GM12878 (cell line): ENCODE data around the gene AHNAK. TPM values are rescaled to one million over a fixed set of nuclear protein-coding genes. Genes with fewer than 3 reads are reported as not detected.

Source experiments
- ATAC-seq: fragments of 200-7000 bp; cut with Tn5 transposase; 3 replicates; pipeline ENCODE4 v1.9.1; 2020; ENCODE audit warnings: mild to moderate bottlenecking, moderate library complexity
- BruUV-seq: library from RNA; stranded (reverse); fragments of 400-500 nt; replicated peaks from 2 replicates; lab custom pipeline; 2021; lab: Mats Ljungman, UMichigan
- CTCF ChIA-PET: fragments of 300-600 bp; sonication (Branson Sonifier 250); formaldehyde crosslinking; extraction: SDS; loops from one replicate; lab custom pipeline; 2021; ENCODE audit warnings: inconsistent platforms; lab: Yijun Ruan, JAX
- POLR2A ChIA-PET: fragments of 350-600 bp; formaldehyde crosslinking; extraction: SDS; loops from one replicate; lab custom pipeline; 2021; ENCODE audit warnings: inconsistent platforms; lab: Charles Lee
- RAD21 ChIA-PET: fragments of 300-600 bp; sonication (Branson Sonifier 250); formaldehyde crosslinking; loops from one replicate; lab custom pipeline; 2023; ENCODE audit warnings: antibody characterized with exemption; ENCODE audit not compliant: unreplicated experiment; lab: Charles Lee
- SMC1A ChIA-PET: fragments of 300-600 bp; sonication (Branson Sonifier 250); formaldehyde crosslinking; loops from one replicate; lab custom pipeline; 2023; ENCODE audit not compliant: unreplicated experiment, uncharacterized antibody; lab: Charles Lee
- DNase-seq: peaks from one replicate; pipeline ENCODE4 v3.0.0-alpha.2; 2011; ENCODE audit warnings: low read depth, low spot score
- FAIRE-seq: peaks from 3 replicates; lab custom pipeline; 2011; peaks lifted over from hg19 to GRCh38; lab: Jason Lieb, UNC
- H2AFZ ChIP-seq: 2 replicates; pipeline ENCODE4 v1.6.0; 2011; ENCODE audit warnings: low read depth, low read length, control low read depth; ENCODE audit not compliant: control insufficient read depth
- H3K27ac ChIP-seq: 2 replicates; pipeline ENCODE4 v1.5.1; 2011; ENCODE audit warnings: control low read depth; ENCODE audit not compliant: control insufficient read depth, insufficient read depth
- H3K27me3 ChIP-seq, 2 experiments: replicated peaks in 1 of 2; 2 replicates each; pipeline versions ENCODE4 v1.6.0 to v1.6.1; 2011; ENCODE audit warnings: low read length in 1 of 2; ENCODE audit not compliant: control insufficient read depth in 2 of 2, insufficient read depth in 2 of 2
- H3K36me3 ChIP-seq, 2 experiments: 2 replicates each; pipeline ENCODE4 v1.5.1; 2011; ENCODE audit warnings: low read length in 1 of 2; ENCODE audit not compliant: control insufficient read depth in 2 of 2, insufficient read depth in 2 of 2
- H3K4me1 ChIP-seq: 2 replicates; pipeline ENCODE4 v1.6.1; 2011; ENCODE audit warnings: mild to moderate bottlenecking, low read length, moderate library complexity, mixed read lengths; ENCODE audit not compliant: control insufficient read depth, insufficient read depth
- H3K4me2 ChIP-seq: 2 replicates; pipeline ENCODE4 v1.6.0; 2011; ENCODE audit warnings: control low read depth; ENCODE audit not compliant: control insufficient read depth, insufficient read depth
- H3K4me3 ChIP-seq: fragments of 200-600 bp; sonication (generic); 2 replicates; pipeline ENCODE4 v1.5.1; 2016
- H3K79me2 ChIP-seq: 2 replicates; pipeline ENCODE4 v1.6.0; 2011; ENCODE audit warnings: low read length; ENCODE audit not compliant: control insufficient read depth, insufficient read depth
- H3K9ac ChIP-seq: 2 replicates; pipeline ENCODE4 v1.8.0; 2011; ENCODE audit warnings: low read length, control low read depth, mixed read lengths; ENCODE audit not compliant: control insufficient read depth, insufficient read depth
- H3K9me3 ChIP-seq: replicated peaks from 3 replicates; pipeline ENCODE4 v1.5.1; 2011; ENCODE audit warnings: mild to moderate bottlenecking, low read length; ENCODE audit not compliant: control insufficient read depth, insufficient read depth
- H4K20me1 ChIP-seq: 2 replicates; pipeline ENCODE4 v1.6.0; 2011; ENCODE audit not compliant: control insufficient read depth, insufficient read depth
- ASH2L ChIP-seq: fragments of 300-600, 200-600 bp; sonication (generic); IDR thresholded peaks from 2 replicates; pipeline ENCODE4 v1.6.1; 2017; ENCODE audit warnings: low read depth, mild to moderate bottlenecking, borderline replicate concordance
- CBX3 ChIP-seq: fragments of 200-600 bp; sonication (generic); IDR thresholded peaks from 2 replicates; pipeline ENCODE4 v1.6.1; 2016; ENCODE audit warnings: low read depth, borderline replicate concordance
- ELK1 ChIP-seq: IDR thresholded peaks from 2 replicates; pipeline ENCODE4 v1.6.1; 2012; ENCODE audit warnings: low read depth, low read length, improper control_type of control experiment
- ESRRA ChIP-seq: IDR thresholded peaks from 2 replicates; pipeline ENCODE4 v1.6.1; 2012; ENCODE audit warnings: mild to moderate bottlenecking, low read length, improper control_type of control experiment
- IRF4 ChIP-seq: IDR thresholded peaks from 2 replicates; pipeline ENCODE4 v1.6.1; 2011; ENCODE audit warnings: low read depth, low read length
- JUND ChIP-seq: IDR thresholded peaks from 2 replicates; pipeline ENCODE4 v1.6.1; 2012; ENCODE audit warnings: low read depth, mild to moderate bottlenecking, low read length, improper control_type of control experiment, moderate library complexity
- NFXL1 ChIP-seq: fragments of 450-650 bp; IDR thresholded peaks from 2 replicates; pipeline ENCODE4 v1.6.1; 2017; ENCODE audit warnings: antibody characterized with exemption, mild to moderate bottlenecking, borderline replicate concordance
- SP1 ChIP-seq: IDR thresholded peaks from one replicate; pipeline ENCODE4 v1.6.1; 2011; ENCODE audit warnings: low read depth, low read length
- TAF1 ChIP-seq: IDR thresholded peaks from 2 replicates; pipeline ENCODE4 v1.6.1; 2011; ENCODE audit warnings: mild to moderate bottlenecking, low read depth, low read length, borderline replicate concordance
- TCF3 ChIP-seq: IDR thresholded peaks from 2 replicates; pipeline ENCODE4 v1.6.1; 2012; ENCODE audit warnings: low read depth, mild to moderate bottlenecking, low read length, borderline replicate concordance; ENCODE audit not compliant: insufficient read depth
- ZNF274 ChIP-seq: IDR thresholded peaks from one replicate; pipeline ENCODE4 v1.8.0; 2011; ENCODE audit not compliant: insufficient read length, insufficient read depth
- WGBS: methylation state at CpG from one replicate; pipeline ENCODE4 v1.1.6; 2016; ENCODE audit warnings: low lambda C conversion rate; ENCODE audit not compliant: insufficient replicate concordance, insufficient coverage; ENCODE audit errors: missing lambda C conversion rate; 5-methylcytosine and 5-hydroxymethylcytosine counted together
- in situ Hi-C: fragments of 300-500 bp; cut with MboI; formaldehyde crosslinking; loops from 9 replicates; pipeline ENCODE4 v1.14.3; 2018; ENCODE audit warnings: mixed read lengths
- intact Hi-C: fragments of 100-400 bp; cut with micrococcal nuclease; formaldehyde crosslinking; loops from one replicate; pipeline ENCODE4 v1.14.2; 2022; ENCODE audit not compliant: unreplicated experiment
- polyA plus RNA-seq, 11 experiments: library from polyadenylated mRNA; depleted of rRNA in 4 of 11; unstranded in 6 of 11; stranded (reverse) in 5 of 11; fragments of >200 nt; fragmentation: Nextera tagmentation in 4 of 11; fragmentation: Illumina TruSeq in 1 of 11; extraction: Ambion mirVana in 4 of 11; extraction: Trizol in 1 of 11; gene quantifications; 1 replicate in 1 of 11; 2 replicates in 10 of 11; pipeline versions ENCODE4 v1.2.1 to v1.2.3, GENCODE V29; 2011 to 2016; ENCODE audit warnings: inconsistent platforms in 2 of 11, missing spikeins in 2 of 11, low read depth in 1 of 11
- total RNA-seq, 4 experiments: library from RNA; depleted of rRNA in 3 of 4; stranded (reverse); fragments of >200 nt in 3 of 4; fragmentation: Illumina TruSeq in 1 of 4; extraction: Trizol in 1 of 4; gene quantifications; 2 replicates each; pipeline versions ENCODE4 v1.2.1 to v1.2.3, GENCODE V29; 2013 to 2021
- TF ChIP-seq, protein P1 (sequence below): fragments of 450-650 bp; conservative IDR thresholded peaks from 2 replicates; pipeline ENCODE4 v1.6.1; 2017; ENCODE audit warnings: mild to moderate bottlenecking, moderate library complexity
- TF ChIP-seq, protein P2 (sequence below): fragments of 450-650 bp; IDR thresholded peaks from 2 replicates; pipeline ENCODE4 v1.6.1; 2014; ENCODE audit warnings: mild to moderate bottlenecking
- TF ChIP-seq, protein P3 (sequence below): IDR thresholded peaks from 2 replicates; pipeline ENCODE4 v1.6.1; 2012; ENCODE audit warnings: low read depth, low read length, improper control_type of control experiment

The AHNAK gene
- total and polyA plus RNA-seq, 10 of the 15 experiments (the other 5 are each of a cell fraction or from before 2014, with no cell fraction given): 0.76 to 90.3 (median 19.4) TPM

- no peaks in the 10 kb centered on the region; a peak in 1 of 4 replicates for H3K27me3 ChIP-seq
- FAIRE-seq (no peak), ATAC-seq (no peak), DNase-seq (no peak)
- intact Hi-C loops: no loop called here
- no peaks in the 10 kb centered on the region for H3K4me1 ChIP-seq
- BruUV-seq: no TSS peak
- CTCF ChIA-PET: no interaction called here
- H3K4me3 ChIP-seq: no peak overlapping the region
- no peaks in the 10 kb centered on the region for H3K36me3 ChIP-seq
- no peaks in the 10 kb centered on the region for H3K79me2 ChIP-seq
- H3K9me3 ChIP-seq: no peaks in the 10 kb centered on the region
- no peak overlapping the region for H3K4me2 ChIP-seq
- H2AFZ ChIP-seq: no peak overlapping the region
- SMC1A ChIA-PET: no interaction called here
- in situ Hi-C loops: no loop called here
- POLR2A ChIA-PET: no interaction called here
- no peak overlapping the region for H3K9ac ChIP-seq
- no peak overlapping the region for H3K27ac ChIP-seq
- TF ChIP-seq ELK1 (no peak), SP1 (no peak), ESRRA (no peak), TCF3 (no peak), NFXL1 (no peak), ASH2L (no peak), TAF1 (no peak), IRF4 (no peak), CBX3 (no peak), JUND (no peak), ZNF274 (no peak)
- TF ChIP-seq, protein P1, sequence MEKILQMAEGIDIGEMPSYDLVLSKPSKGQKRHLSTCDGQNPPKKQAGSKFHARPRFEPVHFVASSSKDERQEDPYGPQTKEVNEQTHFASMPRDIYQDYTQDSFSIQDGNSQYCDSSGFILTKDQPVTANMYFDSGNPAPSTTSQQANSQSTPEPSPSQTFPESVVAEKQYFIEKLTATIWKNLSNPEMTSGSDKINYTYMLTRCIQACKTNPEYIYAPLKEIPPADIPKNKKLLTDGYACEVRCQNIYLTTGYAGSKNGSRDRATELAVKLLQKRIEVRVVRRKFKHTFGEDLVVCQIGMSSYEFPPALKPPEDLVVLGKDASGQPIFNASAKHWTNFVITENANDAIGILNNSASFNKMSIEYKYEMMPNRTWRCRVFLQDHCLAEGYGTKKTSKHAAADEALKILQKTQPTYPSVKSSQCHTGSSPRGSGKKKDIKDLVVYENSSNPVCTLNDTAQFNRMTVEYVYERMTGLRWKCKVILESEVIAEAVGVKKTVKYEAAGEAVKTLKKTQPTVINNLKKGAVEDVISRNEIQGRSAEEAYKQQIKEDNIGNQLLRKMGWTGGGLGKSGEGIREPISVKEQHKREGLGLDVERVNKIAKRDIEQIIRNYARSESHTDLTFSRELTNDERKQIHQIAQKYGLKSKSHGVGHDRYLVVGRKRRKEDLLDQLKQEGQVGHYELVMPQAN: no peak
- TF ChIP-seq, protein P2, sequence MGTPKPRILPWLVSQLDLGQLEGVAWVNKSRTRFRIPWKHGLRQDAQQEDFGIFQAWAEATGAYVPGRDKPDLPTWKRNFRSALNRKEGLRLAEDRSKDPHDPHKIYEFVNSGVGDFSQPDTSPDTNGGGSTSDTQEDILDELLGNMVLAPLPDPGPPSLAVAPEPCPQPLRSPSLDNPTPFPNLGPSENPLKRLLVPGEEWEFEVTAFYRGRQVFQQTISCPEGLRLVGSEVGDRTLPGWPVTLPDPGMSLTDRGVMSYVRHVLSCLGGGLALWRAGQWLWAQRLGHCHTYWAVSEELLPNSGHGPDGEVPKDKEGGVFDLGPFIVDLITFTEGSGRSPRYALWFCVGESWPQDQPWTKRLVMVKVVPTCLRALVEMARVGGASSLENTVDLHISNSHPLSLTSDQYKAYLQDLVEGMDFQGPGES: no peak
- TF ChIP-seq, protein P3, sequence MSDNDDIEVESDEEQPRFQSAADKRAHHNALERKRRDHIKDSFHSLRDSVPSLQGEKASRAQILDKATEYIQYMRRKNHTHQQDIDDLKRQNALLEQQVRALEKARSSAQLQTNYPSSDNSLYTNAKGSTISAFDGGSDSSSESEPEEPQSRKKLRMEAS: no peak
- TF ChIP-seq, all 136 proteins: peak for 0
- H4K20me1 ChIP-seq: no peaks in the 10 kb centered on the region
- 48% methylated on average over 5 of the region's 5 CpGs for WGBS
- RAD21 ChIA-PET: no interaction called here
These were observed 68.7 kb downstream of the AHNAK start for GRCh38 chr11:62477927-62478326.
